DND-41 (cell line): ENCODE results near the gene CNTFR.

Experiments
- EZH2 ChIP-seq: IDR thresholded peaks from 3 replicates; pipeline ENCODE4 v1.6.1; 2012; ENCODE audit warnings: borderline replicate concordance, low read depth, mild to moderate bottlenecking, moderate library complexity, low read length, inconsistent platforms; ENCODE audit not compliant: severe bottlenecking
- TF ChIP-seq, protein P1 (sequence below): IDR thresholded peaks from 2 replicates; pipeline ENCODE4 v1.5.1; 2012; ENCODE audit warnings: borderline replicate concordance, low read length, moderate library complexity, mild to moderate bottlenecking; ENCODE audit not compliant: poor library complexity, severe bottlenecking; ENCODE audit errors: extremely low read depth

DNA sequence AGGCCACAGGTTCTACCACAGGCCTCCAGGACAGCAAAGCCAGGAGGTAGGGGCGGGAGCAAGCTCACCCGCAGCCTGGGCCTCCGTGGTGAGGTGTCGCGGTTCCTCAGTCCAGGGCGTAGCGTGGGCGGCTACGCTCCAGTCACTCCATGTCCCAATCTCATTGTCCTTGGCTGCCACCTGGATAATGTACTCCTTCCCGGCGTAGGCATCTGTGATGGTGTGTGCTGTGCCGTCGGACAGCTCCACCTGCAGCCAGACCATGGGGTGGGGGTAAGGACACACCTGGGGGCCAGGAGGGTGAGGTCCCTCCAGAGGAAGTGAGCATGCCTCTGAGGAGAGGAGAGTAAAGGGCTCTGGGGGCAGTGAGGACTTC, 36.9 kb downstream of the CNTFR start:
- TF ChIP-seq, protein P1, sequence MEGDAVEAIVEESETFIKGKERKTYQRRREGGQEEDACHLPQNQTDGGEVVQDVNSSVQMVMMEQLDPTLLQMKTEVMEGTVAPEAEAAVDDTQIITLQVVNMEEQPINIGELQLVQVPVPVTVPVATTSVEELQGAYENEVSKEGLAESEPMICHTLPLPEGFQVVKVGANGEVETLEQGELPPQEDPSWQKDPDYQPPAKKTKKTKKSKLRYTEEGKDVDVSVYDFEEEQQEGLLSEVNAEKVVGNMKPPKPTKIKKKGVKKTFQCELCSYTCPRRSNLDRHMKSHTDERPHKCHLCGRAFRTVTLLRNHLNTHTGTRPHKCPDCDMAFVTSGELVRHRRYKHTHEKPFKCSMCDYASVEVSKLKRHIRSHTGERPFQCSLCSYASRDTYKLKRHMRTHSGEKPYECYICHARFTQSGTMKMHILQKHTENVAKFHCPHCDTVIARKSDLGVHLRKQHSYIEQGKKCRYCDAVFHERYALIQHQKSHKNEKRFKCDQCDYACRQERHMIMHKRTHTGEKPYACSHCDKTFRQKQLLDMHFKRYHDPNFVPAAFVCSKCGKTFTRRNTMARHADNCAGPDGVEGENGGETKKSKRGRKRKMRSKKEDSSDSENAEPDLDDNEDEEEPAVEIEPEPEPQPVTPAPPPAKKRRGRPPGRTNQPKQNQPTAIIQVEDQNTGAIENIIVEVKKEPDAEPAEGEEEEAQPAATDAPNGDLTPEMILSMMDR, result no peak
- TF ChIP-seq EZH2, result no peak
